K562 (cell line): ENCODE data around the gene DTX2.
"Not testable (repeated sequence)": the region's sequence is repeated elsewhere in the genome, so short reads cannot be mapped to it uniquely, and the experiment has no call there.

Experiments used
- BRCA1 ChIP-seq, 2 experiments: fragments of 450-650 bp in 1 of 2; sonication (generic) in 1 of 2; formaldehyde crosslinking in 1 of 2; IDR thresholded peaks; 2 replicates each; pipeline versions ENCODE4 v1.5.0 to v1.6.1; 2017 to 2020; ENCODE audit warnings: mild to moderate bottlenecking in 1 of 2, missing genetic modification reagents in 1 of 2
- CTCF ChIP-seq, 3 experiments: IDR thresholded peaks in 2 of 3; conservative IDR thresholded peaks in 1 of 3; 2 replicates each; pipeline ENCODE4 v1.5.1; 2011 to 2012; ENCODE audit warnings: low read length in 3 of 3, mild to moderate bottlenecking in 3 of 3, control low read depth in 2 of 3, improper control_type of control experiment in 1 of 3, inconsistent platforms in 1 of 3, low read depth in 1 of 3, mixed read lengths in 1 of 3, moderate library complexity in 1 of 3; ENCODE audit not compliant: insufficient read depth in 2 of 3
- EHMT2 ChIP-seq: fragments of 450-650 bp; IDR thresholded peaks from 2 replicates; pipeline ENCODE4 v1.6.1; 2018; ENCODE audit warnings: antibody characterized with exemption
- ELF1 ChIP-seq: fragments of 200-800 bp; sonication (Bioruptor generic); IDR thresholded peaks from 2 replicates; pipeline ENCODE4 v1.6.1; 2016; ENCODE audit warnings: missing genetic modification characterization, missing compliant biosample characterization
- HDAC6 ChIP-seq: IDR thresholded peaks from 2 replicates; pipeline ENCODE4 v1.6.1; 2012; ENCODE audit warnings: low read depth, mild to moderate bottlenecking, control low read depth, inconsistent platforms, low read length, moderate library complexity
- JUN ChIP-seq, 2 experiments: sonication (generic) in 1 of 2; formaldehyde crosslinking in 1 of 2; IDR thresholded peaks; 2 replicates each; pipeline versions ENCODE4 v1.6.1 to v1.8.0; 2012 to 2022; ENCODE audit warnings: borderline replicate concordance in 2 of 2, mild to moderate bottlenecking in 2 of 2, improper control_type of control experiment in 1 of 2, low read depth in 1 of 2, low read length in 1 of 2, missing genetic modification reagents in 1 of 2
- MXI1 ChIP-seq: IDR thresholded peaks from 2 replicates; pipeline ENCODE4 v1.6.1; 2011; ENCODE audit warnings: low read depth, mild to moderate bottlenecking, improper control_type of control experiment, low read length
- POLR2A ChIP-seq: fragments of 450-650 bp; conservative IDR thresholded peaks from 2 replicates; pipeline ENCODE4 v1.6.1; 2016
- RCOR1 ChIP-seq, 2 experiments: IDR thresholded peaks; 2 replicates each; pipeline ENCODE4 v1.6.1; 2012; ENCODE audit warnings: low read depth in 2 of 2, low read length in 2 of 2, borderline replicate concordance in 1 of 2, improper control_type of control experiment in 1 of 2
- SRF ChIP-seq, 2 experiments: fragments of 250-450, 450-650 bp in 1 of 2; sonication (Bioruptor Pico) in 1 of 2; sonication (generic) in 1 of 2; formaldehyde crosslinking; IDR thresholded peaks; 2 replicates each; pipeline versions ENCODE4 v1.5.0 to v1.5.1; 2020 to 2022; ENCODE audit warnings: mild to moderate bottlenecking in 1 of 2, missing genetic modification reagents in 1 of 2

GRCh38 chr7:76425558-76425957 is 36.0 kb upstream of the DTX2 start:
- TF ChIP-seq JUN (IDR thresholded peaks at IDR 0.05; ENCODE audit: borderline replicate concordance, low read depth, low read length); JUN (CRISPR knock-in tag; IDR thresholded peaks at IDR 0.05; ENCODE audit: borderline replicate concordance); EHMT2; HDAC6; MXI1; RCOR1 (IDR thresholded peaks at IDR 0.05; ENCODE audit: borderline replicate concordance in 1 of 2, low read depth in 2 of 2, low read length in 2 of 2); BRCA1 (IDR thresholded peaks at IDR 0.05); BRCA1 (CRISPR knock-in tag; IDR thresholded peaks at IDR 0.05); POLR2A; CTCF (IDR thresholded peaks at IDR 0.05 in 2 of 3, conservative IDR thresholded peaks at IDR 0.05 in 1 of 3; ENCODE audit: insufficient read depth in 2 of 3, low read depth in 1 of 3, low read length in 3 of 3); SRF (CRISPR knock-in tag; IDR thresholded peaks at IDR 0.05); ELF1 (tag): not testable (repeated sequence)
